M059J (cell line): ENCODE results near the gene ING4. TPM values are rescaled to one million over a fixed set of nuclear protein-coding genes. Genes with fewer than 3 reads are reported as not detected.
A peak's percentile ranks its signal among the peaks of the same experiment; 100 is the strongest.

Experiments used
- DNase-seq: peaks from one replicate; pipeline ENCODE4 v3.0.0-alpha.2; 2012; ENCODE audit warnings: low read depth
- total RNA-seq: library from RNA; depleted of rRNA; stranded (reverse); fragments of >200 nt; shearing (Covaris generic); gene quantifications from 2 replicates; pipeline ENCODE4 v1.2.3, GENCODE V29; 2014; rRNA removed

ING4 gene
- total RNA-seq, 1 experiment from 2014 or later: 37.8 TPM

GRCh38 chr12:6607751-6608591 lies 54.9 kb downstream of the ING4 start:
- peak; percentile 76 for DNase-seq

GRCh38 chr12:6606331-6607131 lies 56.4 kb downstream of the ING4 start:
- peak; percentile 57 for DNase-seq

- DNase-seq: peak; percentile 59
Measured at GRCh38 chr12:6605421-6606330, 57.2 kb downstream of the ING4 start.

GRCh38 chr12:6604259-6605029 lies 58.5 kb downstream of the ING4 start:
- no peak for DNase-seq

GRCh38 chr12:6603095-6603567 lies 59.8 kb downstream of the ING4 start:
- peak; percentile 26 for DNase-seq

GRCh38 chr12:6602526-6602925 lies 60.4 kb downstream of the ING4 start:
- no peak for DNase-seq

Other genes with a start within 250 kb of the ING4 start
- gene CD27, start 218.2 kb downstream of the ING4 start, total RNA-seq: not detected in 2 replicates
- 5.4 and 12.1 TPM in 2 replicates for gene TAPBPL, start 211.1 kb downstream of the ING4 start, total RNA-seq
- gene VAMP1, start 192.4 kb downstream of the ING4 start, total RNA-seq: 0.96 and 2.6 TPM in 2 replicates
- gene MRPL51, start 169.9 kb downstream of the ING4 start, total RNA-seq: 141 and 159 TPM in 2 replicates
- gene NCAPD2, start 169.0 kb downstream of the ING4 start, total RNA-seq: 61.8 and 117 TPM in 2 replicates
- 6,702 and 8,157 TPM in 2 replicates for gene GAPDH, start 128.6 kb downstream of the ING4 start, total RNA-seq
- 5.4 and 13.4 TPM in 2 replicates for gene IFFO1, start 107.1 kb downstream of the ING4 start, total RNA-seq
- 29.8 and 47.0 TPM in 2 replicates for gene NOP2, start 94.8 kb downstream of the ING4 start, total RNA-seq
- 131 and 207 TPM in 2 replicates for gene CHD4, start 55.7 kb downstream of the ING4 start, total RNA-seq
- 0.27 TPM in 1 of 2 replicates, not detected in the other for gene LPAR5, start 27.2 kb downstream of the ING4 start, total RNA-seq
- not detected in 2 replicates for gene ACRBP, start 15.7 kb downstream of the ING4 start, total RNA-seq
- gene ZNF384, start 26.3 kb upstream of the ING4 start, total RNA-seq: 18.1 and 25.0 TPM in 2 replicates
- 0.12 TPM in 1 of 2 replicates, not detected in the other for gene PIANP, start 37.7 kb upstream of the ING4 start, total RNA-seq
- 60.2 and 66.0 TPM in 2 replicates for gene COPS7A, start 60.9 kb upstream of the ING4 start, total RNA-seq
- 274 and 278 TPM in 2 replicates for gene MLF2, start 90.0 kb upstream of the ING4 start, total RNA-seq
- 136 and 216 TPM in 2 replicates for gene PTMS, start 103.2 kb upstream of the ING4 start, total RNA-seq
- gene LAG3, start 109.4 kb upstream of the ING4 start, total RNA-seq: not detected in 2 replicates
- not detected in 2 replicates for gene CD4, start 126.4 kb upstream of the ING4 start, total RNA-seq
- gene GPR162, start 158.7 kb upstream of the ING4 start, total RNA-seq: 2.1 TPM in 1 of 2 replicates, not detected in the other
- gene P3H3, start 165.3 kb upstream of the ING4 start, total RNA-seq: 18.8 and 34.4 TPM in 2 replicates
- gene GNB3, start 177.8 kb upstream of the ING4 start, total RNA-seq: 0.57 TPM in 1 of 2 replicates, not detected in the other
- 123 and 126 TPM in 2 replicates for gene CDCA3, start 188.2 kb upstream of the ING4 start, total RNA-seq
- gene USP5, start 189.0 kb upstream of the ING4 start, total RNA-seq: 47.3 and 79.3 TPM in 2 replicates
- gene TPI1, start 204.4 kb upstream of the ING4 start, total RNA-seq: 1,942 and 2,129 TPM in 2 replicates
- gene SPSB2, start 210.2 kb upstream of the ING4 start, total RNA-seq: 6.1 and 7.7 TPM in 2 replicates
- gene LRRC23, start 241.7 kb upstream of the ING4 start, total RNA-seq: 3.6 and 11.0 TPM in 2 replicates